Spleen (tissue), 7 donors: Measurements from ENCODE around the gene C12orf76.

ENCODE experiments used
- POLR2A ChIP-seq, 3 donors: fragments of 450-650 bp; IDR thresholded peaks; one replicate each; pipeline ENCODE4 v1.5.1; 2017; ENCODE audit warnings: antibody characterized with exemption in 3 of 3, mild to moderate bottlenecking in 1 of 3
- POLR2AphosphoS5 ChIP-seq, 3 donors: sonication (generic); formaldehyde crosslinking; IDR thresholded peaks; one replicate each; pipeline ENCODE4 v1.5.1; 2017; ENCODE audit warnings: antibody characterized with exemption in 3 of 3
- TF ChIP-seq, protein P1 (sequence below), 11 experiments: fragments of 200-600 bp in 7 of 11; fragments of 450-650 bp in 4 of 11; sonication (generic) in 4 of 11; IDR thresholded peaks in 8 of 11; conservative IDR thresholded peaks in 3 of 11; 1 replicate in 7 of 11; 2 replicates in 4 of 11; pipeline versions ENCODE4 v1.4.0 to v1.8.0; 2016 to 2021; ENCODE audit warnings: antibody characterized with exemption in 11 of 11, inconsistent platforms in 4 of 11, mild to moderate bottlenecking in 1 of 11
- donor health status: DM: no; HTN: no; CAD: no; lungs with moderate emphysema.
- donor health status: DM: no; HTN: no; CAD: no.
- donor health status: DM: no; HTN: no; CAD: no.

- TF ChIP-seq POLR2A (IDR thresholded peaks at IDR 0.05), result no peak
- TF ChIP-seq, protein P1, sequence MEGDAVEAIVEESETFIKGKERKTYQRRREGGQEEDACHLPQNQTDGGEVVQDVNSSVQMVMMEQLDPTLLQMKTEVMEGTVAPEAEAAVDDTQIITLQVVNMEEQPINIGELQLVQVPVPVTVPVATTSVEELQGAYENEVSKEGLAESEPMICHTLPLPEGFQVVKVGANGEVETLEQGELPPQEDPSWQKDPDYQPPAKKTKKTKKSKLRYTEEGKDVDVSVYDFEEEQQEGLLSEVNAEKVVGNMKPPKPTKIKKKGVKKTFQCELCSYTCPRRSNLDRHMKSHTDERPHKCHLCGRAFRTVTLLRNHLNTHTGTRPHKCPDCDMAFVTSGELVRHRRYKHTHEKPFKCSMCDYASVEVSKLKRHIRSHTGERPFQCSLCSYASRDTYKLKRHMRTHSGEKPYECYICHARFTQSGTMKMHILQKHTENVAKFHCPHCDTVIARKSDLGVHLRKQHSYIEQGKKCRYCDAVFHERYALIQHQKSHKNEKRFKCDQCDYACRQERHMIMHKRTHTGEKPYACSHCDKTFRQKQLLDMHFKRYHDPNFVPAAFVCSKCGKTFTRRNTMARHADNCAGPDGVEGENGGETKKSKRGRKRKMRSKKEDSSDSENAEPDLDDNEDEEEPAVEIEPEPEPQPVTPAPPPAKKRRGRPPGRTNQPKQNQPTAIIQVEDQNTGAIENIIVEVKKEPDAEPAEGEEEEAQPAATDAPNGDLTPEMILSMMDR (IDR thresholded peaks at IDR 0.05 in 8 of 11, conservative IDR thresholded peaks at IDR 0.05 in 3 of 11), result no peak
- no peak for TF ChIP-seq POLR2AphosphoS5 (IDR thresholded peaks at IDR 0.05)
These were observed 40.4 kb downstream of the C12orf76 start for GRCh38 chr12:110007881-110008280.
